NCI-H510A treated with DMSO at 0.1 percent for 48 hours (cell line): ENCODE data around the gene SLC16A5.
"Not testable (repeated sequence)": the region's sequence is repeated elsewhere in the genome, so short reads cannot be mapped to it uniquely, and the experiment has no call there.

Experiments
- DNase-seq: peaks from one replicate; lab custom pipeline; 2025; lab: John Stamatoyannopoulos, UW

SLC16A5 gene

GRCh38 chr17:75087558-75088453, at the start of gene SLC16A5:
Gene SLC16A5 (plus strand): TSS chr17:75087954. CDS start chr17:75093637, 5,683 bp downstream.
- DNase-seq = peak; percentile 71

GRCh38 chr17:75039238-75039637, 48.5 kb upstream of the SLC16A5 start:
- no peak for DNase-seq

- no peak for DNase-seq
Observed at GRCh38 chr17:75041656-75042280, 46.0 kb upstream of the SLC16A5 start.

- DNase-seq = not testable (repeated sequence)
Observed at GRCh38 chr17:75043789-75044188, 44.0 kb upstream of the SLC16A5 start.

- no peak for DNase-seq
Observed at GRCh38 chr17:75044716-75045115, 43.0 kb upstream of the SLC16A5 start.

- DNase-seq = not testable (repeated sequence)
Observed at GRCh38 chr17:75045946-75046406, 41.8 kb upstream of the SLC16A5 start.

- peak; percentile 98 for DNase-seq
Observed at GRCh38 chr17:75046407-75047289, 41.1 kb upstream of the SLC16A5 start, which contains the start of the genes ATP5PD and KCTD2. Gene ATP5PD (minus strand): TSS chr17:75046969. CDS start chr17:75042650, 4,319 bp downstream. Gene KCTD2 (plus strand): TSS chr17:75047225. CDS start chr17:75047251, 26 bp downstream.

GRCh38 chr17:75047398-75048098, 40.2 kb upstream of the SLC16A5 start:
- no peak for DNase-seq

GRCh38 chr17:75048249-75048878, 39.4 kb upstream of the SLC16A5 start:
- DNase-seq = no peak

GRCh38 chr17:75049057-75049456, 38.7 kb upstream of the SLC16A5 start:
- DNase-seq = no peak

- no peak for DNase-seq
Observed at GRCh38 chr17:75049706-75050105, 38.0 kb upstream of the SLC16A5 start.

GRCh38 chr17:75051941-75052340, 35.8 kb upstream of the SLC16A5 start:
- DNase-seq = no peak

- DNase-seq = peak; percentile 73
Observed at GRCh38 chr17:75059369-75060345, 28.1 kb upstream of the SLC16A5 start.

GRCh38 chr17:75060434-75061054, 27.2 kb upstream of the SLC16A5 start:
- no peak for DNase-seq

GRCh38 chr17:75061055-75061438, 26.7 kb upstream of the SLC16A5 start:
- DNase-seq = no peak

- DNase-seq = no peak
Observed at GRCh38 chr17:75061618-75062017, 26.1 kb upstream of the SLC16A5 start.

- no peak for DNase-seq
Observed at GRCh38 chr17:75063201-75063600, 24.6 kb upstream of the SLC16A5 start.

- DNase-seq = no peak
Observed at GRCh38 chr17:75063626-75064025, 24.1 kb upstream of the SLC16A5 start.

- no peak for DNase-seq
Observed at GRCh38 chr17:75064040-75064439, 23.7 kb upstream of the SLC16A5 start.
